Midbrain (tissue), 1 donor: Measurements from ENCODE around the gene TRRAP.

ENCODE experiments used
- DNase-seq: peaks from one replicate; lab custom pipeline; 2025; lab: John Stamatoyannopoulos, UW

Gene TRRAP

GRCh38 chr7:98902523-98902922, 24.2 kb downstream of the TRRAP start:
- no peak for DNase-seq

DNA sequence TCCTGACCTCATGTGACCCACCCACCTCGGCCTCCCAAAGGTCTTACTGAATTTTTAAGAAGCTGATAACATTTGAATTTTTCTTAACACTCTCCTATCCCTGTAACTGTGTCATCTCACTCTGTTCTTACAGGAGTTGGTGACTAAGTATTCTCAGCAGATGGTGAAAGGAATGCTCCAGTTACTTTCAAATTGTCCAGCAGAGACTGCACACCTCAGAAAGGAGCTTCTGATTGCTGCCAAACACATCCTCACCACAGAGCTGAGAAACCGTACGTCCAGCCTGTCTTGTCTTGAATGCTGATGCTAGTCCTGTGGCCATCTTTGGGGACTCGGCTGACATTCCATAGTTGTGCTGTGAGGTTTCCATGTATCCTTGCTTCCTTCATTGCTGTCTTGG, 24.9 kb downstream of the TRRAP start:
- DNase-seq, result no peak

GRCh38 chr7:98907570-98907969, 29.2 kb downstream of the TRRAP start:
- DNase-seq, result no peak

DNA sequence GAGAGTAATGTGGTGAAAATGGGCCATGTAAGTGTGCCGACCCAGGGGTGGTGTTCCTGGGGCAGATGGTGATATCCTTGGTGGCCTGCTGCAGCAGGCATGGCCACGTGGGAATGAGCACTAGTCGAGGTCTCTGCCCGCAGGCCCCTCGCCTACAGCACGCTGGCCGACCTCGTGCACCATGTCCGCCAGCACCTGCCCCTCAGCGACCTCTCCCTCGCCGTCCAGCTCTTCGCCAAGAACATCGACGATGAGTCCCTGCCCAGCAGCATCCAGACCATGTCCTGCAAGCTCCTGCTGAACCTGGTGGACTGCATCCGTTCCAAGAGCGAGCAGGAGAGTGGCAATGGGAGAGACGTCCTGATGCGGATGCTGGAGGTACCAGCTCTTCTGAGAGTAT, 30.3 kb downstream of the TRRAP start:
- no peak for DNase-seq

DNA sequence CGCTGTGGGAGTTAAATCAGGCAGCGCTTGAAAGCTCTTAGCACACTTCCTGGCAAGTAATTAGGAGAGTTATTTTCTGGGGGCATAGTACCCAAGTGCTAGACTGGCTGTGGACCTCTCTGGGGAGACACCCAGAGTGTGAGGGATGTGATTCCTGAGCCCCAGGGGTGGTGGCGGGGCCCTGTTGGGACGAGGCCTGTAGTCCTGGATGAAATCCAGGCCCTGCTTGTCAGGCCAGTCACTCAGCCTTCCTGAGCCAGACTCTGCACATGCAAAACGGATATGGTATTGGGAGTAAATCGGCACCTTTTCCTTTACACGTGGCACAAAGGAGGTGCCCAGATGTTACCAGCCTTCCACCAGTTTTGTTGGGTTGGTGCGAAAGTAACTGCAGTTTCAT, 31.2 kb downstream of the TRRAP start:
- DNase-seq, result no peak

- no peak for DNase-seq
Measured at GRCh38 chr7:98910427-98910826, 32.1 kb downstream of the TRRAP start.

GRCh38 chr7:98911916-98912315, 33.6 kb downstream of the TRRAP start:
- no peak for DNase-seq

- no peak for DNase-seq
Measured at GRCh38 chr7:98913026-98913425, 34.7 kb downstream of the TRRAP start.

DNA sequence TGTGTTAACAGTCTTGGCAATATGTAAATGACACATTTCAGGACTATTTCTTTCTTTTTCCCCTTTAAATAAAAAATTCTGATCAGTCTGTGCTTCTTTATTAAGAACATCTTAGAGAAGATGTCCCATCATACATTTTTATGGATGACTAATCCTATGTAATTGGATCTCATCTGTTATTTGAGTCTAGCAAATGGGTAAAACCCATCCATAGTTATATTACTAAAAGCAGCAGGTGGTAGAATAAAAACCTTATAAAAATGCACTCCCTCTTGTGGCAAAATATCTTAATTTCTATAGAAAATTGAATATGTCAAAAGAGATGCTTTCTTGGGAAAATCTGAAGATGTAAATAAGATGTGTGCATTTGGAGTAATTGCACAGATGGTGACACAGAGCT, 35.3 kb downstream of the TRRAP start:
- no peak for DNase-seq

GRCh38 chr7:98917331-98917730, 39.0 kb downstream of the TRRAP start:
- DNase-seq, result no peak

GRCh38 chr7:98921608-98922372, 43.5 kb downstream of the TRRAP start:
- no peak for DNase-seq

DNA sequence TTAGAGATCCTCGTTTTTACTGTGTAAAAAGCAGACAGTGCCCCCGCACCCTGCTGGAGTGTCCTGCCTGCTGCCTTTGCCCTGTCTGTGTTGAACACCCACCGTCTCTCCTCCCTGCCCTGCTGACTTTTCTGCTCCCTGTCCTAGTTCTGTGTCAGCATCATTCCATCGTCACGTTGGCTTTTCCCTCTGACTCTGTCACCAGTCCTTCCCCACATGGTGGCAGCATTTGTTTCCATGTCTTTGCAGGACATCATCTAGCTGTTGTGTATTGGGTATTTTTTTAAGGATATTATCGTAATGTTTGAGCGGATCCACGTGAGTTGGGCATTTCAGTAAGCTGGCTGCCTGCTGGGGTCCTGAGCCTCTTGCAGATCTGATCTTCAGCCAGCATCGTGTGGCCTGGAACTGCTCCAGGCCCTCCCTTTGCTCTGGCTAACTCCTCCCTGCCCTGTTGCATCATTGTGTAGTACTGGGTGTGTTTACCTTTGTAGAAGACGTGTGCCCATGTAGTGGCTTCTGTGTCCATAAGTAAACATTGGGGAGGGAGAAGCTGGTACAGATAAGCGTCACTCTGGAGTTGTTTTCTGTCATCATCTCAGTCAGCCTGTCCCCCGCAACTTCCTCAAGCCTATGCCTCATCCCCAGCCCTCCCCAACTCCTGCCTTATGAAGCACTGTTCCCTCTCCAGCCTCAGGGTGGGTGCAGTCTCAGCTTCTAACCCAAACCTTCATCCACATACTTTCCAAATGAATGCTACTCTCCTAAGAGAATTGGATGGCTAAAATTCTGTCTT, 44.3 kb downstream of the TRRAP start:
- DNase-seq, result peak; percentile 3

- DNase-seq, result no peak
Measured at GRCh38 chr7:98923512-98923911, 45.2 kb downstream of the TRRAP start.

GRCh38 chr7:98927125-98927524, 48.8 kb downstream of the TRRAP start:
- DNase-seq, result no peak

- no peak for DNase-seq
Measured at GRCh38 chr7:98930464-98930863, 52.1 kb downstream of the TRRAP start.

GRCh38 chr7:98930921-98931320, 52.6 kb downstream of the TRRAP start:
- no peak for DNase-seq

DNA sequence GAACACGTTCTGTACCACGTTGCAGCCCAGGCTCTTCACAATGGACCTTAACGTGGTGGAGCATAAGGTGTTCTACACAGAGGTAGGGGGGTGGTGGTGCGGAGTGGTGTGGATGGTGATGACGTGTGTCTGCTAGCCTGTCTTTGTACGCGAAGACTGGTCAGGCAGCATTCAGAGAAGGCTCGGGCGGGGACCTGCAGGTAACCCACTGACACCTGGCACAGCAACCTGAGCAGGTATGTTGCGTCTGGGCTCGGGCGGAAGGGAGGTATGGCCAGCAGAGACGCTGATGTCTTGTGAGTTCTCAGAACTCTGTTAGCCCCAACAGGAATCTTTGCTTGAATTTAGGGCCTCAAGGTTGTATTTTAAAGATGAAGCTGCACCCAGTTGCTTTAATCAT, 55.0 kb downstream of the TRRAP start:
- no peak for DNase-seq

- no peak for DNase-seq
Measured at GRCh38 chr7:98934267-98934666, 55.9 kb downstream of the TRRAP start.

GRCh38 chr7:98935811-98936210, 57.5 kb downstream of the TRRAP start:
- no peak for DNase-seq

DNA sequence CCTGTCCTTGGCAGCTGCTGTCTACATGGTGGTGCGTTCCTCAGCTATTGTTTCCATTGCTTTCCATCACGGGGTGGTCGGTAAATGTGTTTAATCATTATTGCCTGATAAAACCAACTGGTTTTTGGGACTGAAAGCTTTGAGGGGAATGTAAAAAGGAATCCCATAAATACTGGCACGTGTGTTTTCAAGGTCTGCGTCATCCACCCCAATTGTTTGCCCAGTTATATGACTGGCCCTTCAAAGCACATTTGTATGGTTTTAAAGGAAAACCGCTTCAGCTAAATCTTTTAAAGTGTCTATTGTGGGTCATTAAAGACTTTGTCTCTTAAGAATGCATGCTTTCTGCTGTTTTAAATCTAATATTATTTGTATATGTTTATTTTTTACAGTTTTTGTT, 65.0 kb downstream of the TRRAP start:
- no peak for DNase-seq

DNA sequence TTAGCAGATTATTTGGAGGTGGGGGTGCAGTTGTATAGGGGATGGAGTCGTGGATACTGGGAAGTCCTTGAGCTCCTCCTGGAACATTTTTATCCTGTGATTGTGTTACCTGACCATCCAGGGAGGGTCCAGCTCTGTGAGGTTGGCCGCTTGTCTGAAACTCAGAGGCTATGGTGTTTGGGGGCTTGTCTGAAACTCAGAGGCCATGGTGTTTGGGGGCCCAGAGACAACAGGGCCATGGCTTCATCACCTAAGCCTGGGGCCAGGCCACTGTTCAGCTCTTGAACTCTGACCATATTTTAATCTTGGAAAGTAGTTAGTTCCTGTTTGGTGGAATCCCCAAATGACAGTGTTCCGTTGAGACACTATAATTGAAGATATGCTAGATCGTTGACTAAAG, 66.1 kb downstream of the TRRAP start:
- DNase-seq, result no peak

- DNase-seq, result no peak
Measured at GRCh38 chr7:98945852-98946251, 67.5 kb downstream of the TRRAP start.

- DNase-seq, result no peak
Measured at GRCh38 chr7:98946389-98946788, 68.1 kb downstream of the TRRAP start.
